KMS-11 (cell line): Measurements from ENCODE around the gene CDK14.

ENCODE experiments used
- H2AFZ ChIP-seq: fragments of 200-600 bp; sonication (generic); 2 replicates; pipeline ENCODE4 v1.6.1; 2016; ENCODE audit warnings: antibody characterized with exemption, mixed run types, low read depth
- H3K27ac ChIP-seq: fragments of 200-600 bp; sonication (generic); 2 replicates; pipeline ENCODE4 v1.6.1; 2016; ENCODE audit warnings: mild to moderate bottlenecking, mixed run types
- H3K27me3 ChIP-seq: fragments of 200-600 bp; sonication (generic); 2 replicates; pipeline ENCODE4 v1.6.1; 2017; ENCODE audit warnings: mild to moderate bottlenecking, low read depth, mixed run types, moderate library complexity; ENCODE audit not compliant: insufficient read depth
- H3K36me3 ChIP-seq: fragments of 200-600 bp; sonication (generic); 2 replicates; pipeline ENCODE4 v1.6.1; 2017; ENCODE audit warnings: mild to moderate bottlenecking, mixed run types; ENCODE audit not compliant: insufficient read depth
- H3K4me1 ChIP-seq: fragments of 200-600 bp; sonication (generic); 2 replicates; pipeline ENCODE4 v1.6.1; 2016; ENCODE audit warnings: mild to moderate bottlenecking, low read depth, mixed run types; ENCODE audit not compliant: poor library complexity, severe bottlenecking
- H3K4me2 ChIP-seq: fragments of 200-600 bp; sonication (generic); 2 replicates; pipeline ENCODE4 v1.7.0; 2016; ENCODE audit warnings: mild to moderate bottlenecking, mixed run types
- H3K4me3 ChIP-seq: fragments of 200-600 bp; sonication (generic); IDR thresholded peaks from 2 replicates; pipeline ENCODE4 v1.6.1; 2017; ENCODE audit warnings: low read depth, low read length, mixed read lengths; ENCODE audit not compliant: insufficient read depth
- H3K79me2 ChIP-seq: fragments of 200-600 bp; sonication (generic); 2 replicates; pipeline ENCODE4 v1.6.1; 2016; ENCODE audit warnings: low read depth, mixed run types; ENCODE audit not compliant: insufficient read depth
- H3K9ac ChIP-seq: fragments of 200-600 bp; sonication (generic); 2 replicates; pipeline ENCODE4 v1.6.1; 2016; ENCODE audit warnings: mild to moderate bottlenecking, mixed run types
- H4K20me1 ChIP-seq: fragments of 200-600 bp; sonication (generic); 2 replicates; pipeline ENCODE4 v1.6.1; 2016; ENCODE audit warnings: mild to moderate bottlenecking, mixed run types; ENCODE audit not compliant: insufficient read depth
- CTCF ChIP-seq: fragments of 200-600 bp; sonication (generic); conservative IDR thresholded peaks from 2 replicates; pipeline ENCODE4 v1.6.1; 2017; ENCODE audit warnings: low read depth, mild to moderate bottlenecking, antibody characterized with exemption, low read length, moderate library complexity, mixed read lengths

CDK14 gene

GRCh38 chr7:91064938-91065337 lies 468.8 kb downstream of the CDK14 start:
- no peak overlapping the region for H3K9ac ChIP-seq
- H3K4me2 ChIP-seq, result no peak overlapping the region
- no peaks in the 10 kb centered on the region; the same call in 1 of the 2 replicates for H4K20me1 ChIP-seq
- no peak overlapping the region for H3K27ac ChIP-seq
- H3K27me3 ChIP-seq, result no peaks in the 10 kb centered on the region
- TF ChIP-seq CTCF, result no peak
- H3K4me3 ChIP-seq, result no peak overlapping the region
- no peak overlapping the region for H2AFZ ChIP-seq
- no peaks in the 10 kb centered on the region for H3K4me1 ChIP-seq
- H3K36me3 ChIP-seq, result no peaks in the 10 kb centered on the region; the same call in 1 of the 2 replicates
- H3K79me2 ChIP-seq, result no peaks in the 10 kb centered on the region; the same call in 1 of the 2 replicates

- no peak overlapping the region for H3K9ac ChIP-seq
- no peaks in the 10 kb centered on the region; the same call in 1 of the 2 replicates for H4K20me1 ChIP-seq
- H3K79me2 ChIP-seq, result no peaks in the 10 kb centered on the region; the same call in 1 of the 2 replicates
- H3K4me2 ChIP-seq, result no peak overlapping the region
- no peaks in the 10 kb centered on the region; the same call in 1 of the 2 replicates for H3K36me3 ChIP-seq
- H3K4me3 ChIP-seq, result no peak overlapping the region
- no peaks in the 10 kb centered on the region for H3K4me1 ChIP-seq
- TF ChIP-seq CTCF, result no peak
- H2AFZ ChIP-seq, result no peak overlapping the region
- H3K27ac ChIP-seq, result no peak overlapping the region
- H3K27me3 ChIP-seq, result no peaks in the 10 kb centered on the region
These were observed 470.5 kb downstream of the CDK14 start for GRCh38 chr7:91066627-91067026.

GRCh38 chr7:91067242-91067641 lies 471.1 kb downstream of the CDK14 start:
- Histone ChIP-seq H3K4me3 (no peak overlapping the region), H3K36me3 (no peaks in the 10 kb centered on the region; the same call in 1 of the 2 replicates), H3K27me3 (no peaks in the 10 kb centered on the region), H2AFZ (no peak overlapping the region), H4K20me1 (no peaks in the 10 kb centered on the region; the same call in 1 of the 2 replicates), H3K4me1 (no peaks in the 10 kb centered on the region), H3K79me2 (no peaks in the 10 kb centered on the region; the same call in 1 of the 2 replicates), H3K4me2 (no peak overlapping the region), H3K9ac (no peak overlapping the region), H3K27ac (no peak overlapping the region)
- no peak for TF ChIP-seq CTCF

- Histone ChIP-seq H3K27ac (no peak overlapping the region), H3K79me2 (no peaks in the 10 kb centered on the region; the same call in 1 of the 2 replicates), H4K20me1 (no peaks in the 10 kb centered on the region; the same call in 1 of the 2 replicates), H3K4me3 (no peak overlapping the region), H3K9ac (no peak overlapping the region), H3K4me2 (no peak overlapping the region), H3K4me1 (no peaks in the 10 kb centered on the region), H3K27me3 (no peaks in the 10 kb centered on the region), H3K36me3 (no peaks in the 10 kb centered on the region; the same call in 1 of the 2 replicates), H2AFZ (no peak overlapping the region)
- no peak for TF ChIP-seq CTCF
These were observed 472.1 kb downstream of the CDK14 start for GRCh38 chr7:91068136-91068795.
